K562 (cell line): ENCODE data around the gene DYNC2H1. TPM values are rescaled to one million over a fixed set of nuclear protein-coding genes. Genes with fewer than 3 reads are reported as not detected.

ENCODE experiments used
- ATAC-seq: fragments of 200-7000 bp; cut with Tn5 transposase; 3 replicates; pipeline ENCODE4 v1.9.1; 2020; ENCODE audit warnings: moderate library complexity
- BruUV-seq: library from RNA; stranded (reverse); fragments of 400-500 nt; replicated peaks from 2 replicates; lab custom pipeline; 2021; lab: Mats Ljungman, UMichigan
- CTCF ChIA-PET: fragments of 300-600 bp; formaldehyde crosslinking; extraction: SDS; loops from one replicate; lab custom pipeline; 2021; ENCODE audit warnings: low intra/inter-chr PET ratio; lab: Yijun Ruan, JAX
- POLR2A ChIA-PET: fragments of 300-600, 350-650 bp; sonication (Branson Sonifier 250); formaldehyde crosslinking; extraction: SDS; loops from one replicate; lab custom pipeline; 2021; ENCODE audit warnings: antibody characterized with exemption, inconsistent platforms; lab: Yijun Ruan, JAX
- DNase-seq, 4 experiments: peaks; one replicate each; pipeline versions ENCODE4 v3.0.0 to v3.0.0-alpha.2; 2011 to 2018; ENCODE audit warnings: low spot score in 3 of 4, mixed read lengths in 3 of 4; ENCODE audit errors: extremely low read depth in 1 of 4
- FAIRE-seq: peaks from 2 replicates; lab custom pipeline; 2011; peaks lifted over from hg19 to GRCh38; lab: Jason Lieb, UNC
- H2AFZ ChIP-seq: 2 replicates; pipeline ENCODE4 v1.6.0; 2011; ENCODE audit warnings: low read depth, low read length, control low read depth, inconsistent platforms
- H3K27ac ChIP-seq: fragments of 200-600 bp; 3 replicates; pipeline ENCODE4 v1.8.0; 2011; ENCODE audit warnings: low read depth, mild to moderate bottlenecking, control low read depth, inconsistent platforms, low read length, moderate library complexity, mixed read lengths; ENCODE audit errors: extremely low read depth
- H3K27me3 ChIP-seq, 2 experiments: fragments of 300-600 bp in 1 of 2; 2 replicates in 1 of 2; 3 replicates in 1 of 2; pipeline versions ENCODE4 v1.6.0 to v1.8.0; 2011; ENCODE audit warnings: inconsistent platforms in 2 of 2, low read length in 2 of 2, mild to moderate bottlenecking in 1 of 2, mixed read lengths in 1 of 2, moderate library complexity in 1 of 2; ENCODE audit not compliant: control insufficient read depth in 2 of 2, insufficient read depth in 2 of 2
- H3K36me3 ChIP-seq: fragments of 300-600 bp; 3 replicates; pipeline ENCODE4 v1.8.0; 2011; ENCODE audit warnings: mild to moderate bottlenecking, low read length, inconsistent platforms; ENCODE audit not compliant: control insufficient read depth, insufficient read depth
- H3K4me1 ChIP-seq, 2 experiments: fragments of 200-600 bp in 1 of 2; replicated peaks in 1 of 2; 2 replicates in 1 of 2; 3 replicates in 1 of 2; pipeline versions ENCODE4 v1.5.1 to v1.8.0; 2011; ENCODE audit warnings: inconsistent platforms in 2 of 2, low read length in 2 of 2, mild to moderate bottlenecking in 1 of 2, mixed read lengths in 1 of 2, moderate library complexity in 1 of 2; ENCODE audit not compliant: control insufficient read depth in 2 of 2, insufficient read depth in 2 of 2
- H3K4me2 ChIP-seq: 2 replicates; pipeline ENCODE4 v1.6.1; 2011; ENCODE audit warnings: low read length, control low read depth, inconsistent platforms, mixed read lengths; ENCODE audit not compliant: insufficient read depth
- H3K4me3 ChIP-seq: fragments of 200-600 bp; sonication (generic), shearing (Covaris generic); 2 replicates; pipeline ENCODE4 v1.5.1; 2016; ENCODE audit warnings: control low read depth, inconsistent platforms
- H3K79me2 ChIP-seq: fragments of 200-600 bp; 3 replicates; pipeline ENCODE4 v1.8.0; 2011; ENCODE audit warnings: low read length, inconsistent platforms; ENCODE audit not compliant: control insufficient read depth, insufficient read depth
- H3K9ac ChIP-seq, 2 experiments: 2 replicates each; pipeline versions ENCODE4 v1.6.0 to v1.6.1; 2011; ENCODE audit warnings: low read depth in 2 of 2, low read length in 2 of 2, control low read depth in 1 of 2, inconsistent platforms in 1 of 2, mild to moderate bottlenecking in 1 of 2, mixed read lengths in 1 of 2; ENCODE audit not compliant: insufficient read depth in 1 of 2
- H3K9me1 ChIP-seq: one replicate; pipeline ENCODE4 v1.6.0; 2011; ENCODE audit warnings: inconsistent platforms, mild to moderate bottlenecking, low read length, moderate library complexity; ENCODE audit not compliant: control insufficient read depth, insufficient read depth
- H3K9me3 ChIP-seq: replicated peaks from 2 replicates; pipeline ENCODE4 v1.5.1; 2011; ENCODE audit warnings: low read depth, low read length, inconsistent platforms; ENCODE audit not compliant: control insufficient read depth, insufficient read depth
- H4K20me1 ChIP-seq: replicated peaks from 2 replicates; pipeline ENCODE4 v1.6.1; 2011; ENCODE audit warnings: low read length, inconsistent platforms, mixed read lengths; ENCODE audit not compliant: control insufficient read depth, insufficient read depth
- ARID2 ChIP-seq: fragments of 450-650 bp; IDR thresholded peaks from 2 replicates; pipeline ENCODE4 v1.6.1; 2017; ENCODE audit warnings: antibody characterized with exemption, mild to moderate bottlenecking
- DNMT1 ChIP-seq: fragments of 450-650 bp; IDR thresholded peaks from 2 replicates; pipeline ENCODE4 v1.6.1; 2016; ENCODE audit warnings: antibody characterized with exemption, mild to moderate bottlenecking
- E2F8 ChIP-seq: fragments of 450-650 bp; IDR thresholded peaks from 2 replicates; pipeline ENCODE4 v1.7.1; 2018; ENCODE audit warnings: mild to moderate bottlenecking, low read depth; ENCODE audit not compliant: partially characterized antibody
- ELK1 ChIP-seq: sonication (generic); formaldehyde crosslinking; IDR thresholded peaks from 2 replicates; pipeline ENCODE4 v1.8.1; 2022; ENCODE audit warnings: missing genetic modification reagents
- EWSR1 ChIP-seq: fragments of 450-650 bp; IDR thresholded peaks from 2 replicates; pipeline ENCODE4 v1.6.1; 2018; ENCODE audit warnings: borderline replicate concordance, mild to moderate bottlenecking, low read depth, moderate library complexity; ENCODE audit not compliant: partially characterized antibody
- HMBOX1 ChIP-seq: sonication (generic); IDR thresholded peaks from 2 replicates; pipeline ENCODE4 v1.6.1; 2016
- KDM2B ChIP-seq: fragments of 250-450 bp; sonication (Bioruptor Pico); IDR thresholded peaks from 2 replicates; pipeline ENCODE4 v1.8.0; 2021; ENCODE audit warnings: mild to moderate bottlenecking, moderate library complexity
- MXI1 ChIP-seq: IDR thresholded peaks from 2 replicates; pipeline ENCODE4 v1.6.1; 2011; ENCODE audit warnings: low read depth, mild to moderate bottlenecking, improper control_type of control experiment, low read length
- NR4A1 ChIP-seq, 2 experiments: fragments of 250-450 bp in 1 of 2; fragments of 450-650 bp in 1 of 2; sonication (Bioruptor Pico) in 1 of 2; IDR thresholded peaks; 2 replicates each; pipeline versions ENCODE4 v1.4.0 to v1.6.1; 2016 to 2020; ENCODE audit warnings: mild to moderate bottlenecking in 2 of 2, missing compliant biosample characterization in 1 of 2, missing genetic modification characterization in 1 of 2, moderate library complexity in 1 of 2
- POLR2A ChIP-seq: fragments of 450-650 bp; conservative IDR thresholded peaks from 2 replicates; pipeline ENCODE4 v1.6.1; 2016
- RFX5 ChIP-seq: IDR thresholded peaks from 2 replicates; pipeline ENCODE4 v1.6.1; 2011; ENCODE audit warnings: low read depth, mild to moderate bottlenecking, improper control_type of control experiment, low read length
- SAFB ChIP-seq: fragments of 200-400 bp; formaldehyde crosslinking; IDR thresholded peaks from 2 replicates; pipeline ENCODE4 v1.6.1; 2017; ENCODE audit warnings: low read depth, low read length, borderline replicate concordance
- SRSF7 ChIP-seq: fragments of 200-400 bp; formaldehyde crosslinking; optimal IDR thresholded peaks from 2 replicates; pipeline ENCODE3; 2017; ENCODE audit warnings: mild to moderate bottlenecking, low read depth, low read length
- TCF15 ChIP-seq: fragments of 250-450 bp; sonication (Bioruptor Pico); IDR thresholded peaks from 2 replicates; pipeline ENCODE4 v1.8.0; 2022; ENCODE audit warnings: moderate library complexity, mild to moderate bottlenecking, inconsistent platforms
- ZFX ChIP-seq: sonication (generic); formaldehyde crosslinking; IDR thresholded peaks from 2 replicates; pipeline ENCODE4 v1.8.0; 2022; ENCODE audit warnings: mild to moderate bottlenecking, missing genetic modification reagents, moderate library complexity
- ZNF121 ChIP-seq: sonication (generic); formaldehyde crosslinking; conservative IDR thresholded peaks from 2 replicates; pipeline ENCODE4 v1.8.0; 2022; ENCODE audit warnings: missing genetic modification reagents
- ZNF444 ChIP-seq: fragments of 250-450 bp; sonication (Bioruptor Pico); IDR thresholded peaks from 2 replicates; pipeline ENCODE4 v1.4.0; 2020; ENCODE audit warnings: mild to moderate bottlenecking, moderate library complexity
- ZNF644 ChIP-seq: fragments of 200-800 bp; sonication (Bioruptor generic); IDR thresholded peaks from 2 replicates; pipeline ENCODE4 v1.6.1; 2016; ENCODE audit warnings: low read depth, missing genetic modification characterization, missing compliant biosample characterization
- WGBS: fragments of 100-300 bp; shearing (Covaris generic); methylation state at CpG from one replicate; pipeline ENCODE4 v1.1.6; 2016; ENCODE audit warnings: low coverage, mixed read lengths; ENCODE audit not compliant: insufficient coverage; ENCODE audit errors: missing lambda C conversion rate; 5-methylcytosine and 5-hydroxymethylcytosine counted together
- in situ Hi-C: fragments of 300-500 bp; cut with MboI; formaldehyde crosslinking; loops from 4 replicates; pipeline ENCODE4 v1.15.0; 2018; ENCODE audit warnings: inconsistent platforms, mixed read lengths
- intact Hi-C: fragments of 100-400 bp; cut with micrococcal nuclease; formaldehyde crosslinking; loops from 2 replicates; pipeline ENCODE4 v1.14.2; 2022
- polyA plus RNA-seq, 8 experiments: library from polyadenylated mRNA; depleted of rRNA in 4 of 8; stranded (reverse) in 5 of 8; unstranded in 3 of 8; fragments of >200 nt; fragmentation: Nextera tagmentation in 2 of 8; fragmentation: Illumina TruSeq in 1 of 8; extraction: Ambion mirVana in 2 of 8; extraction: Trizol in 1 of 8; gene quantifications; 2 replicates each; pipeline versions ENCODE4 v1.2.1 to v1.2.3, GENCODE V29; 2011 to 2014; ENCODE audit warnings: inconsistent platforms in 1 of 8, missing spikeins in 1 of 8
- total RNA-seq, 7 experiments: library from RNA; depleted of rRNA in 6 of 7; stranded (reverse); fragments of >200 nt in 6 of 7; fragmentation: Illumina TruSeq in 2 of 7; extraction: Trizol in 2 of 7; gene quantifications; 2 replicates each; pipeline versions ENCODE4 v1.2.1 to v1.2.3, GENCODE V29; 2011 to 2021; ENCODE audit warnings: low replicate concordance in 1 of 7

DYNC2H1 gene
- total and polyA plus RNA-seq, 9 of the 15 experiments (the other 6 are each of a cell fraction or from before 2014, with no cell fraction given), result 0.08 to 0.64 (median 0.20) TPM

GRCh38 chr11:103215812-103216211 lies 106.6 kb downstream of the DYNC2H1 start (continued):
- TF ChIP-seq EWSR1 (no peak), ZNF121 (CRISPR knock-in tag) (no peak), ELK1 (CRISPR knock-in tag) (no peak), SAFB (no peak), MXI1 (no peak), ZFX (no peak)

- Histone ChIP-seq H3K4me2 (no peak overlapping the region), H3K4me3 (no peak overlapping the region), H3K9me3 (0 out of 2 replicates have a peak, but pooled peaks cover 2% of the 10 kb centered on the region), H3K36me3 (no peaks in the 10 kb centered on the region), H3K9me1 (no peaks in the 10 kb centered on the region), H3K27ac (no peak overlapping the region), H3K79me2 (no peaks in the 10 kb centered on the region), H3K4me1 (no peaks in the 10 kb centered on the region), H3K27me3 (no peaks in the 10 kb centered on the region), H3K9ac (no peak overlapping the region), H4K20me1 (no peaks in the 10 kb centered on the region), H2AFZ (no peak overlapping the region)
- ChIA-PET CTCF (no interaction called here), POLR2A (no interaction called here)
- no peak for FAIRE-seq
- 0% methylated on average over 1 of the region's 1 CpG for WGBS
- intact Hi-C loops, result no loop called here
- ATAC-seq, result no peak
- in situ Hi-C loops, result no loop called here
- BruUV-seq, result no TSS peak
- no peak for DNase-seq
- no peak for TF ChIP-seq E2F8
- TF ChIP-seq TCF15 (CRISPR knock-in tag), result no peak
- no peak for TF ChIP-seq RFX5
- no peak for TF ChIP-seq SAFB
- TF ChIP-seq DNMT1, result no peak
- TF ChIP-seq KDM2B (CRISPR knock-in tag), result no peak
- TF ChIP-seq ARID2, result no peak
- TF ChIP-seq ZNF444 (CRISPR knock-in tag), result no peak
- TF ChIP-seq POLR2A, result no peak
- TF ChIP-seq NR4A1 (CRISPR knock-in tag; IDR thresholded peaks at IDR 0.05), result no peak
- TF ChIP-seq NR4A1 (tag; IDR thresholded peaks at IDR 0.05), result no peak
- TF ChIP-seq ZNF644 (tag), result no peak
- TF ChIP-seq HMBOX1, result no peak
- TF ChIP-seq SRSF7, result no peak
Observed at GRCh38 chr11:103220133-103220532, 110.9 kb downstream of the DYNC2H1 start.
